ENCODE measurements around the gene SOX8. TPM values are rescaled to one million over a fixed set of nuclear protein-coding genes. Genes with fewer than 3 reads are reported as not detected.

The SOX8 gene
- total RNA-seq, 1 experiment from 2014 or later: 1.4 TPM

- no peaks in the 10 kb centered on the region for H3K27me3 ChIP-seq (replicated peaks; ENCODE audit: insufficient read depth, low read depth, low read length, poor library complexity)
- H3K9me3 ChIP-seq (ENCODE audit: low read depth, low read length, poor library complexity, severe bottlenecking): peaks cover 5% of the 10 kb centered on the region
- no peak overlapping the region for H3K27ac ChIP-seq (ENCODE audit: low read depth, low read length, poor library complexity, severe bottlenecking)
- H3K4me3 ChIP-seq (ENCODE audit: low read depth, low read length, poor library complexity, severe bottlenecking): no peak overlapping the region
- DNase-seq (ENCODE audit: low spot score): no peak
- H3K4me1 ChIP-seq (ENCODE audit: insufficient read depth, low read length, poor library complexity, severe bottlenecking): peaks cover 12% of the 10 kb centered on the region
- no TSS peak for BruUV-seq (replicated peaks)
- intact Hi-C loops (cut with micrococcal nuclease; ENCODE audit: unreplicated experiment): no loop called here
- TF ChIP-seq CTCF (conservative IDR thresholded peaks at IDR 0.05; ENCODE audit: low read depth, low read length) (no peak), EZH2 (IDR thresholded peaks at IDR 0.05; ENCODE audit: borderline replicate concordance, low read depth, low read length, poor library complexity, severe bottlenecking) (no peak)
- peaks cover 6% of the 10 kb centered on the region for H3K36me3 ChIP-seq (ENCODE audit: insufficient read depth, low read length, poor library complexity, severe bottlenecking)
- ChIA-PET CTCF (no interaction called here), POLR2A (ENCODE audit: low non-redundant PET) (no interaction called here)
These were observed 14.5 kb upstream of the SOX8 start for GRCh38 chr16:967077-967541.

- TF ChIP-seq CTCF (conservative IDR thresholded peaks at IDR 0.05; ENCODE audit: low read depth, low read length) (no peak), EZH2 (IDR thresholded peaks at IDR 0.05; ENCODE audit: borderline replicate concordance, low read depth, low read length, poor library complexity, severe bottlenecking) (no peak)
- Histone ChIP-seq H3K4me1 (ENCODE audit: insufficient read depth, low read length, poor library complexity, severe bottlenecking) (peaks cover 12% of the 10 kb centered on the region), H3K27ac (ENCODE audit: low read depth, low read length, poor library complexity, severe bottlenecking) (no peak overlapping the region), H3K4me3 (ENCODE audit: low read depth, low read length, poor library complexity, severe bottlenecking) (no peak overlapping the region), H3K36me3 (ENCODE audit: insufficient read depth, low read length, poor library complexity, severe bottlenecking) (peaks cover 6% of the 10 kb centered on the region), H3K27me3 (replicated peaks; ENCODE audit: insufficient read depth, low read depth, low read length, poor library complexity) (no peaks in the 10 kb centered on the region), H3K9me3 (ENCODE audit: low read depth, low read length, poor library complexity, severe bottlenecking) (peaks cover 5% of the 10 kb centered on the region)
- no peak for DNase-seq (ENCODE audit: low spot score)
- ChIA-PET CTCF (no interaction called here), POLR2A (ENCODE audit: low non-redundant PET) (no interaction called here)
- no TSS peak for BruUV-seq (replicated peaks)
- intact Hi-C loops (cut with micrococcal nuclease; ENCODE audit: unreplicated experiment): no loop called here
These were observed 13.8 kb upstream of the SOX8 start for GRCh38 chr16:967546-968295.

GRCh38 chr16:968620-969019, 12.9 kb upstream of the SOX8 start:
- H3K4me1 ChIP-seq (ENCODE audit: insufficient read depth, low read length, poor library complexity, severe bottlenecking): peaks cover 12% of the 10 kb centered on the region
- no peak overlapping the region for H3K27ac ChIP-seq (ENCODE audit: low read depth, low read length, poor library complexity, severe bottlenecking)
- no peak overlapping the region for H3K4me3 ChIP-seq (ENCODE audit: low read depth, low read length, poor library complexity, severe bottlenecking)
- H3K27me3 ChIP-seq (replicated peaks; ENCODE audit: insufficient read depth, low read depth, low read length, poor library complexity): no peaks in the 10 kb centered on the region
- TF ChIP-seq CTCF (conservative IDR thresholded peaks at IDR 0.05; ENCODE audit: low read depth, low read length) (no peak), EZH2 (IDR thresholded peaks at IDR 0.05; ENCODE audit: borderline replicate concordance, low read depth, low read length, poor library complexity, severe bottlenecking) (no peak)
- POLR2A ChIA-PET (ENCODE audit: low non-redundant PET): no interaction called here
- H3K9me3 ChIP-seq (ENCODE audit: low read depth, low read length, poor library complexity, severe bottlenecking): peaks cover 5% of the 10 kb centered on the region
- H3K36me3 ChIP-seq (ENCODE audit: insufficient read depth, low read length, poor library complexity, severe bottlenecking): peaks cover 6% of the 10 kb centered on the region
- CTCF ChIA-PET: no interaction called here
- BruUV-seq (replicated peaks): no TSS peak
- no peak for DNase-seq (ENCODE audit: low spot score)
- intact Hi-C loops (cut with micrococcal nuclease; ENCODE audit: unreplicated experiment): no loop called here
